HG03045 (cell line): ENCODE data around the gene B4GALT2.

Experiments
- ATAC-seq: cut with Tn5 transposase; IDR thresholded peaks from one replicate; pipeline ENCODE4 v1.9.1; 2021; ENCODE audit warnings: mild to moderate bottlenecking, moderate library complexity; ENCODE audit not compliant: unreplicated experiment

B4GALT2 gene

GRCh38 chr1:43946236-43947060 lies 32.6 kb upstream of the B4GALT2 start, which contains the start of gene IPO13:
Gene IPO13 (plus strand): TSS chr1:43946950. CDS start chr1:43947601, 651 bp downstream.
- ATAC-seq, result peak; percentile 91

DNA sequence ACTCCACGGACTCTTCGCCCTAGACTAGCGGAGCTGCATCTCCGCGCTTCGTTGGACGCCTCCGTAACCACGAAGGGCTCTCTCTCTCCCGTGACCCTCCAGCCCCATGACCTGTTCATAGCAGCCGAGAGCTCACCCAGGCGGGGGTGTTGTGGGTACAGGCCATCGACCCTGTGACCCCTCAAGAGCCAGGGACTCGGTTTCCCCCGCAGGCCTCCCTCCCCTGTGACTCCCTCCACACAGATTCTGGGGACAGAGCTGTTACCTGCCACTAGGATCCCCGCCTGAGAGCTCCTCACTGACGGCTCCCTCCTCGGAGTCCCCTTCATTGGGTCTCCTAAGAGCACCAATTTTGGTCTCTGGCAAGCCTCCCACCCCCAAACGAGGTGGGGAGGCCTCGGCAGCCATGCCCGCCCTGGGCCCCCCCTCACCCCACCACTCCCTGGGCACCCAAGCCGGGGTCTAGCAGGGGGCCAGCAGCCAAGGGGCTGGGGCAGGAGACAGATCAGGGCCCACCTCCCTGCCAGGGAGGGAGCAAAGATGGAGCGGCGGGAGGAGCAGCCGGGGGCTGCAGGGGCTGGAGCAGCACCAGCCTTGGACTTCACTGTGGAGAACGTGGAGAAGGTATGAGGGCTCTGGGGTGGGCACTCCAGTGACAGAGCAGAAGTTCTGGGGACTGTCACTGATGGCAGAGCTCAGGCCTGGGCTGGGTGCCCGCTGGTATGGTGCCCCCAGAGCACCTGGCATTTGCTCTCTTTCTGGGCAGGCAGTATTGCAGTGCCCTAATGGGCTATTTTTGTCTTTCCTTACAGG lies 31.7 kb upstream of the B4GALT2 start:
- ATAC-seq, result peak; percentile 17

DNA sequence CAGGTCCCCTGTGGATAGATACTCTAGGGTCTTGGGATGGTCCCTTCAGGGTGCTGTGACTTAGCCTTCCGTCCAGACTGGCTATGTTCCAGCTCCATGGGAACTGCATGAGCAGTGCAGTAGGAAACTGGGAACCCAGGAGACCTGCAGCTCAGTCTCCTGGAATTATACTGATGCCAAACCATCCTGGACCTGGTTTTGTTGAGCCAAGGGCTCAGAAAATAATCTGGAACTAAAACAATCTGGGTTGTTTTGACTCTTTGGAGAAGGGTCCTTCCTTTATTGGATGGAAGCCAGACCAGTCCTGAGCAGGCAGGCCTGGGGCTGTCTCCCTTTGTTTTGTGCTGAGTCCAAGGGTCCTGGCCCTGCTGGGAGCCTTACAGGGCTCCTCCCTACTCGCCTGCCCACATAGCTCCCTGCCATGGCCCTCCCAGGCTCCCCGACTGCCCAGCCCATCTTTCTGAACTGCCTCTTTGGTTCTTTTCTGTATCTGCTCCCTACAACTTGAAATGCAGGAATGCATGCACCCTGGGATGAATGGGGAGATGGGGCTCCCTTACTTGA lies 31.1 kb upstream of the B4GALT2 start:
- no peak for ATAC-seq

DNA sequence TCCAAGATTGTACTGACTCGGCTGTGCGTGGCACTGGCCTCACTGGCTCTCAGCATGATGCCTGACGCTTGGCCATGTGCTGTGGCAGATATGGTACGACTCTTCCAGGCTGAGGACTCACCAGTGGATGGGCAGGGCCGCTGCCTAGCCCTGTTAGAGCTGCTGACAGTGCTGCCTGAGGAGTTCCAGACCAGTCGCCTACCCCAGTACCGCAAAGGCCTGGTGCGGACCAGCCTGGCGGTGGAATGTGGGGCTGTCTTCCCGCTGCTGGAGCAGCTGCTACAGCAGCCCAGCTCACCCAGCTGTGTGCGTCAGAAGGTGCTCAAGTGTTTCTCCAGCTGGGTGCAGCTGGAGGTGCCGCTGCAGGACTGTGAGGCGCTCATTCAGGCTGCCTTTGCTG lies 29.3 kb upstream of the B4GALT2 start:
- ATAC-seq, result no peak

GRCh38 chr1:43951021-43951985 lies 27.7 kb upstream of the B4GALT2 start:
- no peak for ATAC-seq

- no peak for ATAC-seq
These were observed 26.2 kb upstream of the B4GALT2 start for GRCh38 chr1:43952731-43953346.

DNA sequence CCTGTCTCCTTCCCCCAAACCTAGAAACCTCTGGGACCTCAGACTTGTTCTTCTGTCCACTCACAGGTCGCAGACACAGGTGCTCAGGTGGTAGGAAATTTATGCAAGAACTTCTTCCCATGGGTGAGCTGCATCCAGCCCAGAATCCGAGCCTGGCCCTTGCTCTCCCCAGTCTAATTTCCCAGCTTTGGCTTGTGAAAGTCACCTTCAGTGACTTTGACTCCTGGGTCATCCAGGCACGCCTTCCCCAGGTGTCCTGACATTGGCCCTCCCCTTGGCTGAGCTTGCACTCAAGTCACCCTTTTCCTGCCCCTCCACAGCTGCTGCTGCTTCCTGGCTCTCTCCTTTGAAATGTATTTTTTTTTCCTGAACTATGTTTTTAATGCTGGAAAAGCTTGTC lies 25.6 kb upstream of the B4GALT2 start:
- ATAC-seq, result no peak

GRCh38 chr1:43954036-43954435 lies 25.0 kb upstream of the B4GALT2 start:
- no peak for ATAC-seq

GRCh38 chr1:43956234-43956633 lies 22.8 kb upstream of the B4GALT2 start:
- ATAC-seq, result no peak

GRCh38 chr1:43957407-43958040 lies 21.5 kb upstream of the B4GALT2 start:
- no peak for ATAC-seq

DNA sequence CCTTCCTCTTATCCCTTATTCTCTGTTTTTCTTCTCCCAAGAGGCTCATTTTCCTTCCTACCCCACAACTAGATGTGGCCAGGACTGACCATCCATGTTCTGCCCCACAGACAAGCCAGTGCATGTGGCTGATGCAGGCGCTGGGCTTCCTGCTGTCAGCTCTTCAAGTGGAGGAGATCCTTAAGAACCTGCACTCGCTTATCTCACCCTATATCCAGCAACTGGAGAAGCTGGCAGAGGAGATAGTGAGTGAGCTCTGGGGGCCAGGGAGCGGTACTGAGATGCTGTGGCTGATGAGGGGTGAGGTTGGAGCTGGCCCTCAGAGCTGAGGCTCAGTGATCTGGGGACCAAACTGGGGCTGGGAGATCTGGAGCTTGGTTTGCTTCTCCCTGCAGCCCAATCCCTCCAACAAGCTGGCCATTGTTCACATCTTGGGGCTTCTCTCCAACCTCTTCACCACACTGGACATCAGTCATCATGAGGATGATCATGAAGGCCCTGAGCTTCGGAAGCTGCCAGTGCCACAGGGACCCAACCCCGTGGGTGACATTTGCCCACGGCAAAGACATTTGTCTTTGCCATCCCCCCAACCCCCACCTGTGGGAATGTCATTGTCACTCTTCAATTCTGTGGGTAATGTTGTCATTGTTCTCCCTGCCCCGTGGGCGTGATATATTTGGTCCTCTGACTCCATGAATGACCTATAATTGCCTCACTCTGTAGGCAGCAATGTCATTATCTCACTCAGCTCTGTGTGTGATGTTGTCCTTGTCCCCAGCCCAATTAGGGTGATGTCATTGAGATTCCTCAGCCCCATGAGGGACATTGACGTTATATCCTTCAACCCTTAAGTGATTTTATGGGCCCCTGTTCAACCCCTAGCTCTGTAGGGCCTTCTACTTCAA lies 20.4 kb upstream of the B4GALT2 start:
- ATAC-seq, result no peak

DNA sequence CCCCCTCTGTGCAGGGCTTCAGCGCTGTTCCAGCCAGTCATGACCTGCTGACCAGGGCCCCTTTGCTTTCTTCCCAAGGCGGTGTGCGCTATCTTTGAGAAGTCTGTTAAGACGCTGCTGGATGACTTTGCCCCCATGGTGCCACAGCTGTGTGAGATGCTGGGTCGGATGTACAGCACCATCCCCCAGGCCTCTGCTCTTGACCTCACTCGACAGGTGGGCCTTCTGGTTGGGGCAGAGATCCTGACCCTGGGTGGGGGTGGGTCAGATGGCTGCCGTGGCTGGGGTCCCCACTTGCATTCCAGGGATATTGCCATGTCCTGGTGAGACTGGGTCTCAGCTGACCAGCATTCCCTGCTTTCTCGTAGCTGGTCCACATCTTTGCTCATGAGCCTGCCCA lies 18.2 kb upstream of the B4GALT2 start:
- ATAC-seq, result no peak

DNA sequence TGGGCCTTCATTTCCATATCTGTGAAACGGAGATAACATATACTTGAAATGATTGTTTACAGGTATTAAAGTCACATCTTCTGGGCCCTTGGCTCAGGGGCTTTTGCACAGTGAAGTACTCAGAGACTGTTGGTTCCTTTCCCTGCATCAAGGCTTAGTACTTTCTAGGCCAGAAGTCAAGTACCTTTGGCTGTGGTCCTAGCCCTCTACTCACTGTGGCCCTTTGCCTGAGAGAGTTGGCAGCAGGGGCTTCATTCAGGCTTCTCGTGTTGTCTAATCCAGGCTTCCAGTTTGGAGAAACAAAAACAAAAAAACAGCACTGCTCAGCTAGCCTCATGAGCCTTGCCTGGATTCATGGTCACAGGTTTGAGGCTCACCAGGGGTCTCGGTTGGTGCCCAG lies 17.3 kb upstream of the B4GALT2 start:
- ATAC-seq, result no peak

DNA sequence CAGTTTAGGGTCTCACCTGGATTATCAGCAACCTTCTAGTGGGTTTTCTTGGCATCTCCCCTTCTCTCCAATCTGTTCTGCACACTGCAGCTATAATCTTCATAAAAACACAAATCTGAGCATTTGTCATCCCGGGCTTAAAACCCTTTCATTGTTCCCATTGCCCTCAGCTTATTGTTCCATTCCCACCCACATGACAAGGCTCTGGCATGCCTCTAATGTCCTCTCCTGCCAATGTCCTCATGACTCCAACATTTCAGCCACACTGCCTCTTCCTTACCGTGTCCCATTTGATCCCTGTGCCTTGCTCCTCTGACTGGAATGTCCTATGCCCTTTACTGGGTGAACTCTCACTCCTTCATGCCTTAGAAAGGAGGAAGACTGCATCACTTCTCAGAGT lies 16.7 kb upstream of the B4GALT2 start:
- no peak for ATAC-seq

- ATAC-seq, result no peak
These were observed 16.0 kb upstream of the B4GALT2 start for GRCh38 chr1:43963006-43963405.

DNA sequence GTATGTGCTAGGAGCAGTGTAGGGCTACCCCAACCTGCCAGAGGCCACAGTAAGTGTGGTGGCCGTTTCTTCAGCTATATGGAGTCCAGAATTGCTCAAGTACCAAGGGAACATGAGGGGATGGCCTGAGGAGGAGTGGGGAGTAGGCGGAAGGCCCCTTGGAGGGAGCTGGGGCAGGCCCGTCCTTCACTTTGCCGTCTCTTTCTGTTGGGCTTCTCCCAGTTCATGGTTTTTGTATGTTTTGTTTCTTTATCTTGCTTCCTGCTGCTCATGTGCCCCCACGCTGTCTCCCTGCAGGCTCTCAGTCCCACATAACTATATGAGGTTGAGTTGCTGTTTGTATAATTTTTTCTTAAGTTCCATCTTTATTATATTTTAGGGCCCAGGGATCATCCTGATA lies 15.1 kb upstream of the B4GALT2 start:
- ATAC-seq, result no peak

GRCh38 chr1:43965316-43965715 lies 13.7 kb upstream of the B4GALT2 start:
- ATAC-seq, result no peak

DNA sequence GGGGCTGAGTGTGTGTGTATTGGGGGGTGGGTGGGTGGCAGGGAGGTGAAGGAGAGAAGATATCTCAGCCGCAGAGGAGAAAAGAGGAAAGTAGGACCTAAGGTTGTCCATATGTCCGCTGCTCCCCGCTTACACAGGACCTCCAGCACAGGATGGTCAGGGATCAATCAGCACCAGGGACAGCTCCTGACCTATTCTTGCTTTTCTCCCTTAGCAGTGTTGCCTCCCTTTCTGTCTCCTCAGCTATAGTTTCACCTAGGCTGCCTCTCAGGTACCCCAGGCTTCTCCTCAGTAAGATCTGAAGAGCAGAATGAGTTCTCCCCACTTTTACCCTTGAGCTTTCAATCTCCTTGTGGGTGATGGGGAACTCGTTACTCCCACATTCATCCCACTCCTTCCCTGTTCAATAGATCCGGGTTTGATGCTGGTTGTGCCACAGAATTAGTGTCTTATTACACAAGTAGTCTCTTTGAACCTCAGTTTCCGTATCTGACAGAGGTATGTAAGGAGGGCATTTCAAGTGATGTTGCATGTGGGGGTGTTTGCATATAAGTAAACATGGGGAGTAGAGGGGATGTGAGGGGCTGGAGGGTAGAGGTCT lies 10.6 kb upstream of the B4GALT2 start:
- ATAC-seq, result no peak
